Fibroblast of lung (primary cell): ENCODE measurements around the gene TANGO2.

ENCODE experiments used
- CTCF ChIP-seq, 2 donors: IDR thresholded peaks in 1 of 2; conservative IDR thresholded peaks in 1 of 2; 1 replicate in 1 of 2; 2 replicates in 1 of 2; pipeline ENCODE4 v1.5.1; 2011 to 2012; ENCODE audit warnings: low read length in 2 of 2, control low read depth in 1 of 2, inconsistent platforms in 1 of 2, low read depth in 1 of 2, mild to moderate bottlenecking in 1 of 2
- EZH2 ChIP-seq: IDR thresholded peaks from 2 replicates; pipeline ENCODE4 v1.5.1; 2012; ENCODE audit warnings: low read length, control low read depth, mild to moderate bottlenecking; ENCODE audit errors: missing control alignments

- TF ChIP-seq CTCF (conservative IDR thresholded peaks at IDR 0.05 in 1 of 2, IDR thresholded peaks at IDR 0.05 in 1 of 2; ENCODE audit: low read depth in 1 of 2, low read length in 2 of 2) (no peak), EZH2 (no peak)
Observed at GRCh38 chr22:20011993-20012740, 8.7 kb upstream of the TANGO2 start.
